Measurements from ENCODE around the gene TAGLN. TPM values are rescaled to one million over a fixed set of nuclear protein-coding genes. Genes with fewer than 3 reads are reported as not detected.

The TAGLN gene
- total and polyA plus RNA-seq, 2 of the 8 experiments (the other 6 are each of a cell fraction or from before 2014, with no cell fraction given), result 140 to 300 TPM

DNA sequence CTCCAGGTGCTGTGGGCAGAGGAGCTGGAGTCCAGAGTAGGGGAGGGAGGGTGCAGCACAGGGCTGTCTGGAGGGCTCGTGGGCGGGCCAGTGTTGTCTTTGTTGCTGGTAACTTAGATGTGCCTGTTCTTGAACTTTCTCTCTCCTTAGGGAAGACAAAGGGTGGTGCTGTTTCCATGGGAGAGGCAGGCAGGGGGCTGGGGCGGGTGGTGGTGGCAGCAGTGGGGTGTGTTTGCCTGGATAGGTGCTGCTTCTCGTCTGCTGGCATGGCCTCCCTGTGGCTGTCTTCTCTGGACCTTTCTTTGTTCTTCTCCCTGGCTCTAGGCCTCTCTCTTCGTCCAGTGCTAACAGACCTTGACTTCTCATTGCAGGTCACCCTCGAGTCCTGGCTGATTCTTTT is 12.2 kb upstream of the TAGLN start:
- WGBS, 2 experiments (ENCODE audit: extremely low coverage in 1 of 2, insufficient coverage in 1 of 2, insufficient read length in 1 of 2, insufficient replicate concordance in 2 of 2, low coverage in 1 of 2, low lambda C conversion rate in 2 of 2, missing lambda C conversion rate in 1 of 2), result 81% methylated on average over 5 of the region's 6 CpGs; no CpG with 5 or more reads in 1 of the 2 experiments
- Histone ChIP-seq H4K91ac (replicated peaks; ENCODE audit: insufficient read length, low read length) (no peak overlapping the region), H3K27me3 (replicated peaks in 1 of 4; ENCODE audit: control insufficient read depth in 3 of 4, extremely low read depth in 1 of 4, insufficient read depth in 3 of 4, low read length in 3 of 4) (no peaks in the 10 kb centered on the region), H3K9me3 (ENCODE audit: insufficient read depth in 2 of 2, low read depth in 1 of 2, low read length in 1 of 2) (no peaks in the 10 kb centered on the region), H2BK20ac (ENCODE audit: low read length) (no peak overlapping the region), H2BK12ac (ENCODE audit: low read depth, low read length) (no peak overlapping the region), H3K4me3 (ENCODE audit: extremely low read depth in 1 of 4, insufficient read depth in 2 of 4, low read depth in 3 of 4, low read length in 4 of 4) (no peak overlapping the region), H3K23me2 (ENCODE audit: low read depth, low read length) (no peaks in the 10 kb centered on the region), H4K8ac (ENCODE audit: extremely low read depth, insufficient read depth, low read length) (no peak overlapping the region), H4K5ac (ENCODE audit: insufficient read length, low read depth, low read length) (no peak overlapping the region), H2AFZ (ENCODE audit: low read length) (no peak overlapping the region), H3K9ac (replicated peaks in 1 of 4; ENCODE audit: extremely low read depth in 1 of 4, low read depth in 3 of 4, low read length in 3 of 4) (no peak overlapping the region), H3K36me3 (ENCODE audit: control insufficient read depth in 2 of 4, insufficient read depth in 4 of 4, low read length in 3 of 4) (peaks cover 0 to 10% (median 3%) of the 10 kb centered on the region in 4 experiments; a peak in 3 of 8 replicates), H2BK5ac (ENCODE audit: low read depth, low read length) (peak overlapping the region; percentile 35; the same call in 1 of the 2 replicates), H3K4ac (replicated peaks; ENCODE audit: insufficient read length, low read depth, low read length) (no peak overlapping the region), H3K18ac (ENCODE audit: extremely low read depth, low read length) (no peak overlapping the region), H3K23ac (ENCODE audit: insufficient read length) (no peak overlapping the region), H3K4me1 (replicated peaks in 1 of 4; ENCODE audit: control insufficient read depth in 3 of 4, insufficient read depth in 4 of 4, low read length in 3 of 4) (no peaks in the 10 kb centered on the region), H2BK120ac (replicated peaks; ENCODE audit: low read depth, low read length) (no peak overlapping the region), H3K56ac (replicated peaks; ENCODE audit: insufficient read length, low read depth, low read length) (no peak overlapping the region), H3K79me2 (ENCODE audit: control insufficient read depth in 1 of 2, insufficient read depth in 2 of 2, low read length in 2 of 2) (no peaks in the 10 kb centered on the region), H3K14ac (ENCODE audit: insufficient read length) (no peak overlapping the region), H3K79me1 (ENCODE audit: low read depth, low read length) (no peaks in the 10 kb centered on the region), H4K20me1 (replicated peaks in 1 of 2; ENCODE audit: control insufficient read depth in 1 of 2, insufficient read depth in 2 of 2, low read length in 2 of 2) (peaks cover 0 to 6% of the 10 kb centered on the region in 2 experiments), H2BK15ac (ENCODE audit: low read length) (no peak overlapping the region), H2AK5ac (ENCODE audit: low read depth, low read length) (no peak overlapping the region), H3K27ac (ENCODE audit: low read depth, low read length) (no peak overlapping the region), H3K4me2 (ENCODE audit: insufficient read depth in 1 of 2, low read depth in 2 of 2, low read length in 2 of 2) (no peak overlapping the region)
- no peak for TF ChIP-seq RFX5 (IDR thresholded peaks at IDR 0.05; ENCODE audit: borderline replicate concordance, low read depth, low read length)
- no peak for TF ChIP-seq TAF7 (optimal IDR thresholded peaks at IDR 0.05; ENCODE audit: borderline replicate concordance, low read depth, low read length)
- no peak for TF ChIP-seq SP2 (IDR thresholded peaks at IDR 0.05; ENCODE audit: low read length)
- no peak for TF ChIP-seq TAF1 (IDR thresholded peaks at IDR 0.05; ENCODE audit: low read depth, low read length)
- TF ChIP-seq NRF1 (IDR thresholded peaks at IDR 0.05; ENCODE audit: low read depth, low read length), result no peak
- TF ChIP-seq MAFK (IDR thresholded peaks at IDR 0.05; ENCODE audit: low read depth, low read length), result no peak
- TF ChIP-seq BRCA1 (IDR thresholded peaks at IDR 0.05; ENCODE audit: low read depth, low read length), result no peak
- no peak for TF ChIP-seq SP1 (IDR thresholded peaks at IDR 0.05; ENCODE audit: low read depth, low read length)
- no peak for TF ChIP-seq NANOG (IDR thresholded peaks at IDR 0.05; ENCODE audit: insufficient read depth, low read depth, low read length, poor library complexity, severe bottlenecking)
- TF ChIP-seq, protein P1, sequence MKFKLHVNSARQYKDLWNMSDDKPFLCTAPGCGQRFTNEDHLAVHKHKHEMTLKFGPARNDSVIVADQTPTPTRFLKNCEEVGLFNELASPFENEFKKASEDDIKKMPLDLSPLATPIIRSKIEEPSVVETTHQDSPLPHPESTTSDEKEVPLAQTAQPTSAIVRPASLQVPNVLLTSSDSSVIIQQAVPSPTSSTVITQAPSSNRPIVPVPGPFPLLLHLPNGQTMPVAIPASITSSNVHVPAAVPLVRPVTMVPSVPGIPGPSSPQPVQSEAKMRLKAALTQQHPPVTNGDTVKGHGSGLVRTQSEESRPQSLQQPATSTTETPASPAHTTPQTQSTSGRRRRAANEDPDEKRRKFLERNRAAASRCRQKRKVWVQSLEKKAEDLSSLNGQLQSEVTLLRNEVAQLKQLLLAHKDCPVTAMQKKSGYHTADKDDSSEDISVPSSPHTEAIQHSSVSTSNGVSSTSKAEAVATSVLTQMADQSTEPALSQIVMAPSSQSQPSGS (IDR thresholded peaks at IDR 0.05; ENCODE audit: low read length), result no peak
- no peak for TF ChIP-seq POU5F1 (IDR thresholded peaks at IDR 0.05; ENCODE audit: low read depth, low read length)
- no peak for TF ChIP-seq RBBP5 (IDR thresholded peaks at IDR 0.05; ENCODE audit: borderline replicate concordance, low read depth, low read length)
- TF ChIP-seq HDAC6 (IDR thresholded peaks at IDR 0.05; ENCODE audit: low read depth, low read length), result no peak
- no peak for FAIRE-seq
- ChIA-PET POLR2A (ENCODE audit: partially characterized antibody) (interaction anchor here (12.6 kb wide), 1 partner anchor 15 kb away, joined by 153 read pairs; the partner anchor contains the start of gene TAGLN), CTCF (ENCODE audit: partially characterized antibody) (interaction anchor here (13.4 to 14.0 kb wide), 2 partner anchors 12 to 37 kb away, joined by 249 to 359 read pairs; partner anchors contain the start of genes PCSK7, RNF214 and TAGLN)
- no peak for DNase-seq (ENCODE audit: low read depth in 1 of 2, low spot score in 2 of 2)
